DMS53 treated with DMSO at 0.1 percent for 48 hours (cell line): ENCODE results near the gene STK40.

Experiments
- DNase-seq: peaks from one replicate; lab custom pipeline; 2025; ENCODE audit not compliant: unreplicated experiment; lab: John Stamatoyannopoulos, UW

STK40 gene

GRCh38 chr1:36346741-36347370 lies 38.9 kb downstream of the STK40 start:
- no peak for DNase-seq

- no peak for DNase-seq
Measured at GRCh38 chr1:36345353-36345752, 40.4 kb downstream of the STK40 start.

- no peak for DNase-seq
Measured at GRCh38 chr1:36344395-36344680, 41.4 kb downstream of the STK40 start.

- DNase-seq: no peak
Measured at GRCh38 chr1:36343651-36344394, 41.9 kb downstream of the STK40 start.

GRCh38 chr1:36342426-36343185 lies 43.1 kb downstream of the STK40 start:
- DNase-seq: no peak

GRCh38 chr1:36341626-36342320 lies 44.0 kb downstream of the STK40 start:
- DNase-seq: no peak

- DNase-seq: no peak
Measured at GRCh38 chr1:36339615-36340014, 46.1 kb downstream of the STK40 start.

GRCh38 chr1:36339215-36339614 lies 46.5 kb downstream of the STK40 start:
- no peak for DNase-seq

- DNase-seq: no peak
Measured at GRCh38 chr1:36337830-36338229, 47.9 kb downstream of the STK40 start.

- no peak for DNase-seq
Measured at GRCh38 chr1:36330940-36331339, 54.8 kb downstream of the STK40 start.

- no peak for DNase-seq
Measured at GRCh38 chr1:36329817-36330216, 55.9 kb downstream of the STK40 start.

- DNase-seq: no peak
Measured at GRCh38 chr1:36328713-36329112, 57.0 kb downstream of the STK40 start.

- no peak for DNase-seq
Measured at GRCh38 chr1:36328088-36328480, 57.6 kb downstream of the STK40 start.

- no peak for DNase-seq
Measured at GRCh38 chr1:36327421-36328087, 58.2 kb downstream of the STK40 start.

GRCh38 chr1:36326499-36326898 lies 59.2 kb downstream of the STK40 start:
- no peak for DNase-seq

GRCh38 chr1:36324353-36324703 lies 61.4 kb downstream of the STK40 start:
- no peak for DNase-seq

- peak; percentile 81 for DNase-seq
Measured at GRCh38 chr1:36323636-36324352, 61.9 kb downstream of the STK40 start, which contains the start of gene EVA1B. Gene EVA1B, minus strand, starts transcription at chr1:36323645. Its CDS starts 608 bp downstream, at chr1:36323037.

GRCh38 chr1:36322786-36323635 lies 62.7 kb downstream of the STK40 start:
- no peak for DNase-seq

GRCh38 chr1:36322041-36322785 lies 63.5 kb downstream of the STK40 start:
- DNase-seq: no peak
